Activated B cell treated with CpG ODN at 0.5 μM for 24 hours (primary cell): ENCODE measurements around the gene FIBCD1. TPM values are rescaled to one million over a fixed set of nuclear protein-coding genes. Genes with fewer than 3 reads are reported as not detected.

Source experiments
- ATAC-seq: fragments of 200-7000 bp; cut with Tn5 transposase; one replicate; pipeline ENCODE4 v1.10.0; 2021; ENCODE audit warnings: low read depth, mild to moderate bottlenecking, moderate library complexity
- CTCF ChIA-PET: fragments of 350-600 bp; sonication (Branson Sonifier 250); formaldehyde crosslinking; loops from one replicate; lab custom pipeline; 2021; ENCODE audit warnings: antibody characterized with exemption; lab: Charles Lee
- POLR2A ChIA-PET: fragments of 350-600 bp; sonication (Branson Sonifier 250); formaldehyde crosslinking; loops from one replicate; lab custom pipeline; 2021; ENCODE audit warnings: antibody characterized with exemption; lab: Charles Lee
- DNase-seq: peaks from one replicate; pipeline ENCODE4 v3.0.0; 2022
- H3K27ac Mint-ChIP-seq: one replicate; pipeline ENCODE4 v1.8.0; 2020; ENCODE audit warnings: mixed read lengths
- H3K27me3 Mint-ChIP-seq: one replicate; pipeline ENCODE4 v1.8.0; 2021; ENCODE audit warnings: mixed read lengths
- H3K36me3 Mint-ChIP-seq: one replicate; pipeline ENCODE4 v1.8.0; 2021; ENCODE audit warnings: low read depth, mixed read lengths
- H3K4me1 Mint-ChIP-seq: one replicate; pipeline ENCODE4 v1.8.0; 2021; ENCODE audit warnings: mixed read lengths
- H3K4me3 Mint-ChIP-seq: one replicate; pipeline ENCODE4 v1.8.0; 2020; ENCODE audit warnings: mild to moderate bottlenecking, mixed read lengths
- H3K9me3 Mint-ChIP-seq: one replicate; pipeline ENCODE4 v1.8.0; 2020; ENCODE audit warnings: mixed read lengths
- intact Hi-C: fragments of 100-400 bp; cut with micrococcal nuclease; formaldehyde crosslinking; loops from one replicate; pipeline ENCODE4 v1.15.1; 2024
- total RNA-seq: library from RNA; stranded (reverse); gene quantifications from 2 replicates; pipeline ENCODE4 v1.2.3, GENCODE V29; 2022
- TF ChIP-seq, protein P1 (sequence below): fragments of 200-600 bp; IDR thresholded peaks from one replicate; pipeline ENCODE4 v1.8.0; 2022; ENCODE audit warnings: antibody characterized with exemption, mild to moderate bottlenecking

FIBCD1 gene
- total RNA-seq, 1 donor from 2014 or later: not detected

DNA sequence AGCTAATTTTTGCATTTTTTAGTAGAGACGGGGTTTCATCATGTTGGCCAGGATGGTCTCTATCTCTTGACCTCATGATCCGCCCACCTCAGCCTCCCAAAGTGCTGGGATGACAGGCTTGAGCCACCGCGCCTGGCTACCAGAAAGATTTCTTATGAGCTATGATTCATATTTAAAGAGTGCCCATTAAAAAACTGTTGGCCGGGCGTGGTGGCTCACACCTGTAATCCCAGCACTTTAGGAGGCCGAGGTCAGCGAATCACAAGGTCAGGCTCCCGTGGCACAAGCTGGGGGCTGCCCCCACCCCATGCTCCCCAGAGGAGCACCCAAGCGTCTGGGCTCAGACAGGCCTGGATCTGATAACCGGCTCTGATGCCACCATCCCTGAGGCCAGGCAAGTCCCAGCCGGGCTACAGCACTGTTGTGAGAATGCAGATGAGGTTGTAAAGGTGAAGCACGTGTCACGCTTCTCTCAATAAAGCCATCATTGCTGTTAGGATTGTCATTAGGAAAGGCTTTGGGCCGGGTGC, 56.3 kb downstream of the FIBCD1 start:
- TF ChIP-seq, protein P1, sequence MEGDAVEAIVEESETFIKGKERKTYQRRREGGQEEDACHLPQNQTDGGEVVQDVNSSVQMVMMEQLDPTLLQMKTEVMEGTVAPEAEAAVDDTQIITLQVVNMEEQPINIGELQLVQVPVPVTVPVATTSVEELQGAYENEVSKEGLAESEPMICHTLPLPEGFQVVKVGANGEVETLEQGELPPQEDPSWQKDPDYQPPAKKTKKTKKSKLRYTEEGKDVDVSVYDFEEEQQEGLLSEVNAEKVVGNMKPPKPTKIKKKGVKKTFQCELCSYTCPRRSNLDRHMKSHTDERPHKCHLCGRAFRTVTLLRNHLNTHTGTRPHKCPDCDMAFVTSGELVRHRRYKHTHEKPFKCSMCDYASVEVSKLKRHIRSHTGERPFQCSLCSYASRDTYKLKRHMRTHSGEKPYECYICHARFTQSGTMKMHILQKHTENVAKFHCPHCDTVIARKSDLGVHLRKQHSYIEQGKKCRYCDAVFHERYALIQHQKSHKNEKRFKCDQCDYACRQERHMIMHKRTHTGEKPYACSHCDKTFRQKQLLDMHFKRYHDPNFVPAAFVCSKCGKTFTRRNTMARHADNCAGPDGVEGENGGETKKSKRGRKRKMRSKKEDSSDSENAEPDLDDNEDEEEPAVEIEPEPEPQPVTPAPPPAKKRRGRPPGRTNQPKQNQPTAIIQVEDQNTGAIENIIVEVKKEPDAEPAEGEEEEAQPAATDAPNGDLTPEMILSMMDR: no peak
- H3K27ac Mint-ChIP-seq: no peak overlapping the region
- no peak for ATAC-seq
- DNase-seq: no peak
- H3K9me3 Mint-ChIP-seq: no peaks in the 10 kb centered on the region
- ChIA-PET CTCF (no interaction called here), POLR2A (no interaction called here)
- intact Hi-C loops: no loop called here
- no peaks in the 10 kb centered on the region for H3K27me3 Mint-ChIP-seq
- peaks cover 79% of the 10 kb centered on the region for H3K36me3 Mint-ChIP-seq
- H3K4me1 Mint-ChIP-seq: no peaks in the 10 kb centered on the region
- no peak overlapping the region for H3K4me3 Mint-ChIP-seq

DNA sequence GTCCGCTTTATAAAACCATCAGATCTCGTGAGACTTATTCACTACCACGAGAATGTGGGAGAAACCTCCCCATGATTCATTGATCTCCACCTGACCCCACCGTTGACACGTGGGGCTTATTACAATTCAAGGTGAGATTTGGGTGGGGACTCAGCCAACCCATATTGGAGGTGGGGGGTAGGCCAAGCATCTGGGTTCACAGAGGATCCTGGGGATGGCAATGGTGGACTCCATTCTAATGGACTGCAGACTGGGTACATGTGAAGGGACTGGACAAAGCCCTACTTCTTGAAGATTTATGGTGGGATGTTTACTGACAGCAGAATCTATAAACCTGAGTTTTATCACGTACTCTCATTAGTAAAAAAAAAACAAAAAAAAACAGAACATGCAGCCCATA, 57.5 kb downstream of the FIBCD1 start:
- TF ChIP-seq, protein P1: no peak

DNA sequence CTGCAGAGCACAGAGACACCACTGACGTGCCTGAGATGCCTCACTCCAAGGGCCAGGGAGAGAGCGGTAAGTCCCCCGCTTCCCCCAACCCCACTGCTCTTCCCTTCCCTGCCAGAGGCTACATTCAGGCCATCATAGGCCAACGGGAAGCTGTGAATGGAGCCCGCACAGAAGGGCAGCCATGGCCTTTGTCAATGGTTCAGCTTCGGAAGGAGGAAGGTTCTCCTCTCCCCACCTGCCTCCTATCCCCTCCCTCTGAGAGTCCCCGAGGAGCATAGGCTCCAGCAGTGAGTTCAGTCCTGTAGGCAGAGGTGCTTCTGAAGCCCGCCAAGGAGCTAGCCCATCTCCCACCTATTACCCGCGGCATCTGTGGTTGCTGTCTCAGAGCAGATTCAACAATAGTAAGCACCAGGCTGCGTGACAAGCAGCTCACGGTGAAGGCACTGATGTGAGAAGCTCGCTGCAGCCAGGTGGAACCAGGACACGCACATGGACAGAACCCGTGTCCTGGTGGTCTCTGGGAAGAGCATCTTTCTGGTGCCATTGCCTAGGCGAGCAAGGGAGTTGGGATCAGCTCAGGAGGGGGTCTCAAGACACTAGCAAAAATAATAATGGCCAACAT, 58.3 kb downstream of the FIBCD1 start:
- POLR2A ChIA-PET: no interaction called here
- H3K36me3 Mint-ChIP-seq: peaks cover 73% of the 10 kb centered on the region

More for the DNA sequence above, 57.5 kb downstream of the FIBCD1 start:
- ChIA-PET CTCF (interaction anchor here (1.1 kb wide), 1 partner anchor 11 kb away, joined by 3 read pairs; no protein-coding TSS in a partner anchor), POLR2A (no interaction called here)
- intact Hi-C loops: no loop called here
- H3K4me3 Mint-ChIP-seq: no peak overlapping the region
- ATAC-seq (no peak), DNase-seq (no peak)
- no peak overlapping the region for H3K27ac Mint-ChIP-seq
- peaks cover 74% of the 10 kb centered on the region for H3K36me3 Mint-ChIP-seq
- no peaks in the 10 kb centered on the region for H3K27me3 Mint-ChIP-seq
- H3K4me1 Mint-ChIP-seq: no peaks in the 10 kb centered on the region
- H3K9me3 Mint-ChIP-seq: no peaks in the 10 kb centered on the region

DNA sequence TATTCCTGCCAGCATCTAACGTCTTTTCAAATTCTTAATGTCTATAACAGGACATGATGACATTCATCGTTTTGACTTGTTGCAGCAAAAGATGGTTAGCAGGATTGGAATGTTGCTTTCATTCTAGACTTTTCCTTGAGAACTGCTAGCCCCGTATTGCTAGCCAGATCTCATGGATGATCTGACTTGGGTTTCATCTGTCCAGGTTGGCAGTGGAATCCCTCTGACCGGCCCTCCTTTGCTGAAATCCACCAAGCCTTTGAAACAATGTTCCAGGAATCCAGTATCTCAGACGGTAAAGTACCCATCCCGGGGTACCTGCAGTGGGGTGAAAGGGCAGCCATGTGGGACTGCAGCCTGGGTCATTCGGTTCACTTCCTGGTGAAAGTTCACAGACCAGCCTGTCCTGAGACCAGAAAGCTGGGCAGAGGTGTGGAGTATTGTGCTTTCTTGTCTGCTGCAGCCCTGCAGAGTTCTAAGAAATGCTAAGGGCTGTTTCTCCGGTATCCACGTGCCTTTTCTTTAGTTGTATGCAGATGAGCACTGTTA, 59.1 kb downstream of the FIBCD1 start:
- H3K27ac Mint-ChIP-seq: no peak overlapping the region
- no peaks in the 10 kb centered on the region for H3K4me1 Mint-ChIP-seq
- H3K4me3 Mint-ChIP-seq: no peak overlapping the region
- ChIA-PET POLR2A (no interaction called here), CTCF (no interaction called here)
- intact Hi-C loops: no loop called here
- no peaks in the 10 kb centered on the region for H3K27me3 Mint-ChIP-seq
- H3K9me3 Mint-ChIP-seq: no peaks in the 10 kb centered on the region
- TF ChIP-seq, protein P1: no peak
- peaks cover 72% of the 10 kb centered on the region for H3K36me3 Mint-ChIP-seq
- DNase-seq (no peak), ATAC-seq (no peak)

More for the DNA sequence above, 58.3 kb downstream of the FIBCD1 start:
- intact Hi-C loops: no loop called here
- Mint-ChIP-seq H3K4me3 (no peak overlapping the region), H3K27me3 (no peaks in the 10 kb centered on the region), H3K4me1 (no peaks in the 10 kb centered on the region), H3K27ac (no peak overlapping the region), H3K9me3 (no peaks in the 10 kb centered on the region)
- TF ChIP-seq, protein P1: no peak
- CTCF ChIA-PET: interaction anchor here (1.1 kb wide), 1 partner anchor 10 kb away, joined by 3 read pairs; no protein-coding TSS in a partner anchor
- DNase-seq: no peak
- ATAC-seq: no peak

DNA sequence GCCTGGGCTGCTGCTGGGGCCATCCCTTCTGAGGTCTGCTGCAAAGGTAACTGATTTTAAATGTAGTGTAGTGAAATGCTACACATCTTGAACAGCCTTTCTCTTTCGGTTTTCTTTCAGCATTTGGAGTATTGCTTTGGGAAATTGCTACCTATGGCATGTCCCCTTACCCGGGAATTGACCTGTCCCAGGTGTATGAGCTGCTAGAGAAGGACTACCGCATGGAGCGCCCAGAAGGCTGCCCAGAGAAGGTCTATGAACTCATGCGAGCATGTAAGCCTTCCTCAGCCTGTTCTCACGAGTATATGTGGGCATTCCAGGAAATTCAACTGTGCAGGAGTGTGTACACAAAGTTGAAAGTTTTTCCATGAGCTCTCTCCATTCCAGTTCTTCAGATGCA, 60.8 kb downstream of the FIBCD1 start:
- ChIA-PET POLR2A (no interaction called here), CTCF (no interaction called here)
- Mint-ChIP-seq H3K36me3 (peaks cover 76% of the 10 kb centered on the region), H3K4me1 (no peaks in the 10 kb centered on the region), H3K27ac (no peak overlapping the region), H3K27me3 (no peaks in the 10 kb centered on the region), H3K9me3 (no peaks in the 10 kb centered on the region), H3K4me3 (no peak overlapping the region)
- DNase-seq: no peak
- intact Hi-C loops: no loop called here
- ATAC-seq: no peak
- TF ChIP-seq, protein P1: no peak
